Left lung (tissue), 14 donors: Measurements from ENCODE around the gene PSTK. TPM values are rescaled to one million over a fixed set of nuclear protein-coding genes. Genes with fewer than 3 reads are reported as not detected.

Experiments used
- ATAC-seq: fragments of 200-7000 bp; cut with Tn5 transposase; one replicate; pipeline ENCODE4 v1.9.1; 2020; ENCODE audit warnings: moderate library complexity
- DNase-seq, 4 donors: peaks; one replicate each; pipeline ENCODE4 v3.0.0-alpha.2; 2013 to 2020
- H3K27ac ChIP-seq, 2 donors: fragments of 200-600 bp; sonication (generic) in 1 of 2; one replicate each; pipeline versions ENCODE4 v1.5.0 to v1.8.0; 2020 to 2021
- H3K27me3 ChIP-seq, 2 donors: fragments of 200-600 bp; sonication (generic) in 1 of 2; one replicate each; pipeline versions ENCODE4 v1.5.0 to v1.8.0; 2020 to 2021
- H3K36me3 ChIP-seq, 2 donors: fragments of 200-600 bp; sonication (generic) in 1 of 2; one replicate each; pipeline versions ENCODE4 v1.5.0 to v1.8.0; 2020 to 2021
- H3K4me1 ChIP-seq, 2 donors: fragments of 200-600 bp; one replicate each; pipeline ENCODE4 v1.8.0; 2021
- H3K4me3 ChIP-seq, 2 donors: fragments of 200-600 bp; sonication (generic) in 1 of 2; one replicate each; pipeline versions ENCODE4 v1.5.0 to v1.8.0; 2020 to 2021; ENCODE audit warnings: mild to moderate bottlenecking in 1 of 2
- H3K9me3 ChIP-seq, 2 donors: fragments of 200-600 bp; sonication (generic) in 1 of 2; one replicate each; pipeline versions ENCODE4 v1.5.0 to v1.8.0; 2020 to 2021
- CTCF ChIP-seq, 2 donors: fragments of 200-600 bp; sonication (generic) in 1 of 2; IDR thresholded peaks; one replicate each; pipeline versions ENCODE4 v1.5.0 to v1.8.0; 2021; ENCODE audit warnings: antibody characterized with exemption in 2 of 2
- intact Hi-C, 2 donors: fragments of 100-400 bp; cut with DNase I; formaldehyde crosslinking; loops; one replicate each; pipeline versions ENCODE4 v1.11.2 to v1.14.2; 2022
- long read RNA-seq, 12 donors: library from polyadenylated mRNA in 2 of 12; unstranded in 2 of 12; transcript quantifications; one replicate each; pipeline ENCODE4 v2.0.0 and lab custom pipeline, GENCODE V29; 2019 to 2026
- polyA plus RNA-seq, 6 donors: library from polyadenylated mRNA; unstranded; fragments of 120-200 nt; gene quantifications; one replicate each; pipeline ENCODE4 v1.2.1, GENCODE V29; 2013; ENCODE audit not compliant: insufficient read length in 6 of 6
- total RNA-seq, 2 donors: library from RNA; stranded (reverse); fragmentation: NEBNext Ultra II Directional; extraction: Animal tissue kit (Norgen Biotek cat#: 25700); gene quantifications; one replicate each; pipeline ENCODE4 v1.2.1, GENCODE V29; 2021
- donor health status: DM: no; HTN: yes; CAD: no.
- donor health status: DM: no; HTN: no; CAD: no.

Gene PSTK
- total RNA-seq = 1 to 10 TPM; 3.8 to 4.4 TPM
- polyA plus RNA-seq = 1 to 10 TPM; 7.0 to 9.9 (median 8.7) TPM
- long read RNA-seq, donor 1, partial matches to known transcripts = 0 of 1 reads
- long read RNA-seq, donor 1, other reads (novel, unspliced or antisense) = 0 of 1 reads
- long read RNA-seq, donor 2, partial matches to known transcripts = 0 of 2 reads
- long read RNA-seq, donor 2, other reads (novel, unspliced or antisense) = 0 of 2 reads
- long read RNA-seq, donor 3, partial matches to known transcripts = 0 of 11 reads
- long read RNA-seq, donor 3, other reads (novel, unspliced or antisense) = 10 of 11 reads
- long read RNA-seq, donor 4, partial matches to known transcripts = 0 of 6 reads
- long read RNA-seq, donor 4, other reads (novel, unspliced or antisense) = 1 of 6 reads
- long read RNA-seq, donor 5, partial matches to known transcripts = 10 of 11 reads
- long read RNA-seq, donor 5, other reads (novel, unspliced or antisense) = 0 of 11 reads
- long read RNA-seq, donor 6, partial matches to known transcripts = 0 of 3 reads
- long read RNA-seq, donor 6, other reads (novel, unspliced or antisense) = 0 of 3 reads
- long read RNA-seq, donor 7, partial matches to known transcripts = 0 of 1 reads
- long read RNA-seq, donor 7, other reads (novel, unspliced or antisense) = 0 of 1 reads
- long read RNA-seq, donor 8, partial matches to known transcripts = 0 of 2 reads
- long read RNA-seq, donor 8, other reads (novel, unspliced or antisense) = 0 of 2 reads
- long read RNA-seq, donor 9 = 0 reads
- long read RNA-seq, donor 10, partial matches to known transcripts = 0 of 7 reads
- long read RNA-seq, donor 10, other reads (novel, unspliced or antisense) = 1 of 7 reads
- long read RNA-seq, donor 11, partial matches to known transcripts = 0 of 1 reads
- long read RNA-seq, donor 11, other reads (novel, unspliced or antisense) = 0 of 1 reads
- long read RNA-seq, donor 12, partial matches to known transcripts = 0 of 8 reads
- long read RNA-seq, donor 12, other reads (novel, unspliced or antisense) = 7 of 8 reads

DNA sequence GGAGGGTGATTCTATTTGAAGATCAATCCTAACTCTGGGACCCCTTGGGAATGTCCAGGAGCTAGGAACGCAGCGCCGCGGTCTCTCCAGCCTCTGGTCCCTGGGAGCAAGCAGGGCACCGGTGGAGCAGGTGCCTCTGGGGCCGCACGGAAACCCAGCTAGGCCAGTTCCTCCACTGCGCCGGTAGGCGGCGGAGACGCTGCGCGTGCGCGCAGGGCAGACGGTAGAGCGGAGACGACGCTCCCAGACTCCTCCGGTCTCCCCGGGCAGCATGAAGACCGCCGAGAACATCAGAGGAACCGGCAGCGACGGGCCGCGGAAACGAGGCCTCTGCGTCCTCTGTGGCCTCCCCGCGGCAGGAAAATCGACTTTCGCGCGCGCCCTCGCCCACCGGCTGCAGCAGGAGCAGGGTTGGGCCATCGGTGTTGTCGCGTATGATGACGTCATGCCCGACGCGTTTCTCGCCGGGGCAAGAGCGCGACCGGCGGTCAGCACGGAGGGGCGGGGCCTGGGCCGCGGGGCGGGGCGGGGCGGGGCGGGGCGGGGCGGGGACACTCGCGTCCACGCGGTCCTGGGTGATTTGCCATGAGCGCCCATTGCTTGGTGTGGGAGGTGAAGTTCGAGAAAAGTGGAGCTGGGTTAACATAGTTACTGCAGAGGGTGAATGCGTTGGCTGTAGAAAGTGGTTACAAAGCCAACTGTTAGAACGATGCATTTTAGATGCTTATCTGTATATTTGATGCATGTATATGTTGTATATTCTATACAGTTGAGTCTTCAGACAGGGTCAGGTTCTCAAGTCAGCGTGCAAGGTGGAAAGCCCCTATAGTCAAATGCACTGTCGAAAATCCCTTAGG, at the start of gene PSTK:
Gene PSTK, plus strand, starts transcription at position 193 of the 857 bp plus-strand sequence. Its CDS starts 79 bp downstream, at position 272.
- Histone ChIP-seq H3K27ac (peak within 1 kb of the TSS; percentile 93 to 96), H3K27me3 (no peaks in the 10 kb centered on the region), H3K4me1 (peaks cover 11 to 12% of the 10 kb centered on the region in 2 donors), H3K36me3 (no peaks in the 10 kb centered on the region), H3K9me3 (no peaks in the 10 kb centered on the region), H3K4me3 (peak within 1 kb of the TSS; percentile 59 to 77)
- ATAC-seq = peak; percentile 100
- intact Hi-C loops = no loop called here
- peak; percentile 92 to 94 for TF ChIP-seq CTCF (IDR thresholded peaks at IDR 0.05)
- peak; percentile 94 to 96 (median 96) for DNase-seq

DNA sequence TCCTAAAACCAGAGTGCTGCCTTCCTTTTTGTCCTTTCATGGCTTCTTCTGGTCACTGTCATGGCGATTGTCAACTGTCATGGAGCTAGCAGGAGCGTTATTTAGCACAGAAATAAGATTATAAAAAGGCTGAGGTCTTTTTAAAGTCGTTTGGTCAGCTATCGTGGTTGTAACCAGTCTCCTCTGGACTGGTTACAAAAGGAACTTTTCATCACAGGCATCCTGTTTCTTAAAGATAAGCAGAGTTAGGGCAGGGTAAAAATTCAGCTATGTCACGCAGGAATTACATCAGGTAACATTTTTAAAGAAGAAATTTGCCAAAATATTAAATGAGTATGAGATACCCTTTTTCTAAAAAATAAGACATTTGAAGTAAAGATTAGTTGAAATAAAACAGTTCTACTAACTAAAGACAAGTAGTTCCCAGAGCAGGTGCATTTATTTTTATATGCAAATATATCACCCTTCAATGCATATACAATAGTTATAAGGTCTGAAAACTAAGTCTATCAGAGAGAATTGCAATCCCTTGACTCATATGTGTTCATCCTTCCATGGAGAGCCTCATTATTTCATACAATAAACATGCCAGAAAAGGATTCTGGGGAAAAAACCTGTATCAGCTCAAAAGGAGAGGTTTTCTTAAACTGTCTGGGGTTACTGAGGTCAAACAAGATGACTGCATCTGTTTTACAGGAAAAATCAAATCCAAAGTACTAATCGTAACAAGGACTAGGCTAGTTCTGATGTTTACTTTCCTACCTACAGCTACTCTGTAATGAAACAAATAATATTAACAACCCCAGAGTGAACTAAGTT, 48.9 kb upstream of the PSTK start:
- no peak for DNase-seq
- H3K9me3 ChIP-seq = no peaks in the 10 kb centered on the region
- ATAC-seq = no peak
- no peaks in the 10 kb centered on the region for H3K27me3 ChIP-seq
- H3K27ac ChIP-seq = no peak overlapping the region
- TF ChIP-seq CTCF (IDR thresholded peaks at IDR 0.05) = no peak
- no peaks in the 10 kb centered on the region for H3K4me1 ChIP-seq
- no peak overlapping the region for H3K4me3 ChIP-seq
- intact Hi-C loops = no loop called here
- H3K36me3 ChIP-seq = peaks cover 0 to 7% of the 10 kb centered on the region in 2 donors

DNA sequence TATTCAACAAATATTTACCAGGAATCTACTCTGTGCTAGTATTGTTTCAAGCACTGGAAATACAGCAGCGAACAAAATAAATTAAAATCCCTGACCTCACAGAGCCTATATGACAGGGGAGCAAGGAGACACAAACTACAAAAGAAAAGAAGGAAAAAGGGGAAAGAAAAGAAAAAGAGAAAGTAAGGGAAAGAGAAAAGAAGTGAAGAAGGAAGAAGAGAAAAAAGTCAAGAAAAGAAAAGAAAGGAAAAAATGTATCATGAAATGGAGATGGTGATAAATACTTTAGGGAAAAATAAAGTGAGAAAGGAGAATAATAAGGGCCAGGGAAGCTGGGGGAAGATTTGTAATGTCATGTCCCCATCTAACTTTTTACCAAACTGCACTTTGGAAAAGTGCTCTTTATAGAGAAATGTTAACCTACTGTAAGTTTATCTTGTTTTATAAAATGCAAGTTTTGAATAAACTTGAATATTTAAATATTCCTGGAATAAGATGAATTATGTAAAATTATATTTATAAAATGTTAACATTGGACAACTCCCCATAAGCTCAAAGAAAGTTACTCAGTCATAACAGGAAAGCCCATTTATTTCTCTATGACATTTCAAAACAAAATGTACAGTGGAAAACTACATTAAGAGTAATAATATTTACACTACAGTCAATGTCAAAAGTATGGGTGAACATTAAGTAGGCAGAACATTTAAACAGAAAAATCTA, 40.9 kb upstream of the PSTK start:
- H3K27ac ChIP-seq = no peak overlapping the region
- ATAC-seq = no peak

More for the DNA sequence above, 40.9 kb upstream of the PSTK start:
- Histone ChIP-seq H3K27me3 (no peaks in the 10 kb centered on the region), H3K4me3 (no peak overlapping the region), H3K9me3 (no peaks in the 10 kb centered on the region), H3K36me3 (peaks cover 0 to 21% of the 10 kb centered on the region in 2 donors), H3K4me1 (no peaks in the 10 kb centered on the region)
- TF ChIP-seq CTCF (IDR thresholded peaks at IDR 0.05) = no peak
- no peak for DNase-seq
- intact Hi-C loops = no loop called here
